ENCODE results near the gene PABPC4L. TPM values are rescaled to one million over a fixed set of nuclear protein-coding genes. Genes with fewer than 3 reads are reported as not detected.

PABPC4L gene
- polyA plus RNA-seq (2012; rRNA removed), result not detected in 2 replicates
- polyA plus RNA-seq (2012; cell fraction: cytosol; rRNA removed), result not detected in 2 replicates
- not detected in 2 replicates for polyA plus RNA-seq (2012; cell fraction: nucleus; rRNA removed)

GRCh38 chr4:134201216-134202161 is at the start of gene PABPC4L:
Gene PABPC4L (minus strand): TSS chr4:134201789. CDS start chr4:134201019, 770 bp downstream.
- no peaks in the 10 kb centered on the region for H3K27me3 ChIP-seq (ENCODE audit: insufficient read depth)
- 13% methylated on average over 38 of the region's 65 CpGs for WGBS (ENCODE audit: low lambda C conversion rate)
- DNase-seq, result no peak
- H3K9me3 ChIP-seq, result no peaks in the 10 kb centered on the region
- H3K4me3 ChIP-seq (ENCODE audit: low read depth in 2 of 2, low read length in 1 of 2), result peak within 1 kb of the TSS in 1 of 2 experiments; percentile 22; a peak in 1 of 4 replicates
- H3K79me2 ChIP-seq (ENCODE audit: insufficient read depth), result no peaks in the 10 kb centered on the region
- no peak within 1 kb of the TSS for H3K4me2 ChIP-seq
- CTCF ChIA-PET, result no interaction called here
- H3K4me1 ChIP-seq (ENCODE audit: control insufficient read depth in 1 of 2, insufficient read depth in 2 of 2, low read depth in 1 of 2, low read length in 1 of 2), result no peaks in the 10 kb centered on the region
- H2AFZ ChIP-seq (ENCODE audit: low read depth), result no peak within 1 kb of the TSS
- no peaks in the 10 kb centered on the region for H3K36me3 ChIP-seq (replicated peaks in 1 of 2; ENCODE audit: control insufficient read depth in 1 of 2, insufficient read depth in 2 of 2, low read length in 1 of 2)
- no peaks in the 10 kb centered on the region for H3F3A ChIP-seq (replicated peaks; ENCODE audit: insufficient read depth)
- no peak within 1 kb of the TSS for H3K27ac ChIP-seq (ENCODE audit: low read depth in 2 of 2, low read length in 1 of 2)
- no peaks in the 10 kb centered on the region for H3K9me2 ChIP-seq
- TF ChIP-seq EZH2phosphoT487 (IDR thresholded peaks at IDR 0.05; ENCODE audit: borderline replicate concordance, low read depth) (no peak), IRF3 (IDR thresholded peaks at IDR 0.05; ENCODE audit: low read depth, low read length) (no peak)
- H4K20me1 ChIP-seq (ENCODE audit: insufficient read depth), result no peaks in the 10 kb centered on the region
- H3K9ac ChIP-seq, result no peak within 1 kb of the TSS
- POLR2A ChIA-PET, result no interaction called here

- H3K4me1 ChIP-seq (ENCODE audit: control insufficient read depth in 1 of 2, insufficient read depth in 2 of 2, low read depth in 1 of 2, low read length in 1 of 2), result no peaks in the 10 kb centered on the region
- CTCF ChIA-PET, result no interaction called here
- H2AFZ ChIP-seq (ENCODE audit: low read depth), result no peak overlapping the region
- 0% methylated on average over 1 of the region's 1 CpG for WGBS (ENCODE audit: low lambda C conversion rate)
- H3F3A ChIP-seq (replicated peaks; ENCODE audit: insufficient read depth), result no peaks in the 10 kb centered on the region
- no peak for DNase-seq
- POLR2A ChIA-PET, result no interaction called here
- H3K36me3 ChIP-seq (replicated peaks in 1 of 2; ENCODE audit: control insufficient read depth in 1 of 2, insufficient read depth in 2 of 2, low read length in 1 of 2), result no peaks in the 10 kb centered on the region
- no peak overlapping the region for H3K4me3 ChIP-seq (ENCODE audit: low read depth in 2 of 2, low read length in 1 of 2)
- H3K4me2 ChIP-seq, result no peak overlapping the region
- H4K20me1 ChIP-seq (ENCODE audit: insufficient read depth), result no peaks in the 10 kb centered on the region
- H3K79me2 ChIP-seq (ENCODE audit: insufficient read depth), result no peaks in the 10 kb centered on the region
- TF ChIP-seq EZH2phosphoT487 (IDR thresholded peaks at IDR 0.05; ENCODE audit: borderline replicate concordance, low read depth), result no peak
- no peak for TF ChIP-seq EP300 (IDR thresholded peaks at IDR 0.05; ENCODE audit: borderline replicate concordance in 1 of 2, low read depth in 1 of 2, low read length in 1 of 2)
- TF ChIP-seq GABPA (IDR thresholded peaks at IDR 0.05; ENCODE audit: low read depth), result no peak
- TF ChIP-seq TAF1 (IDR thresholded peaks at IDR 0.05; ENCODE audit: borderline replicate concordance, low read depth, low read length), result no peak
- TF ChIP-seq TCF12 (IDR thresholded peaks at IDR 0.05), result no peak
- no peak for TF ChIP-seq TEAD4 (IDR thresholded peaks at IDR 0.05; ENCODE audit: borderline replicate concordance, insufficient read depth)
- TF ChIP-seq MAX (IDR thresholded peaks at IDR 0.05; ENCODE audit: low read depth), result no peak
- TF ChIP-seq RFX5 (IDR thresholded peaks at IDR 0.05; ENCODE audit: low read length), result no peak
- H3K27me3 ChIP-seq (ENCODE audit: insufficient read depth), result no peaks in the 10 kb centered on the region
- H3K27ac ChIP-seq (ENCODE audit: low read depth in 2 of 2, low read length in 1 of 2), result no peak overlapping the region
- H3K9me2 ChIP-seq, result no peaks in the 10 kb centered on the region
- no peak overlapping the region for H3K9ac ChIP-seq
- H3K9me3 ChIP-seq, result no peaks in the 10 kb centered on the region
Observed at GRCh38 chr4:134251322-134251721, 49.7 kb upstream of the PABPC4L start.

Data from SK-N-SH (cell line).